ENCODE results near the gene N4BP3.

The N4BP3 gene

GRCh38 chr5:178103612-178104011 is 9.7 kb upstream of the N4BP3 start:
- DNase-seq (ENCODE audit: low spot score) = no peak

GRCh38 chr5:178104492-178104891 is 8.8 kb upstream of the N4BP3 start:
- no peak for DNase-seq (ENCODE audit: low spot score)

GRCh38 chr5:178106086-178106485 is 7.2 kb upstream of the N4BP3 start:
- no peak for DNase-seq (ENCODE audit: low spot score)

- no peak for DNase-seq (ENCODE audit: low spot score)
Measured at GRCh38 chr5:178106556-178107239, 6.6 kb upstream of the N4BP3 start.

DNA sequence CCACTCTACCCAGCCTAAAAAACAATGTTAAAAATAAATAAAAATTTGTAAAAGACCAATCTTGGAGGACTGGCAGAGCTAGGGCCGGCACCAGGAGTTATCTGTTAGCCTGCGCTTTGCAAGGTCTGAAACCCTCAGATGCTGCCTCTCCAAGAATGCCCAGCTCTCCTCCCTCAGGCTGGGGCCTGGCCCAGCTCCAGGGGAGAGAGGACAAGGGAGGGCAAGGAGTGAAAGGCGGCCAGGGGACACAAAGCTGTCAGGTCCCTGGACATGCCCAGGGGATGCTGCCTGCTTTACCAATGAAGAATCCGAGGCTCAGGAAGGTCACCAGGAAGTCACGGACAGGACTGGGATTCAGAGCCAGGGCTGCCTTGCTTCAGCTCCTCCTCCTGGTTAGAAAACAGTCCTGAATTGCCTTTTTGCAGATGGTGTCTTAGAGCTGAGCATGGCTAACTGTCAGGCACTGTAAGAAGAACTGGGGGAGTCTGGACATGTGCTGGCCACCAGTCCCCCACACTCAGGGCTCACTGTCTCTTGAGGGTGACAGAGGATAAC is 5.5 kb upstream of the N4BP3 start:
- DNase-seq (ENCODE audit: low spot score) = no peak

DNA sequence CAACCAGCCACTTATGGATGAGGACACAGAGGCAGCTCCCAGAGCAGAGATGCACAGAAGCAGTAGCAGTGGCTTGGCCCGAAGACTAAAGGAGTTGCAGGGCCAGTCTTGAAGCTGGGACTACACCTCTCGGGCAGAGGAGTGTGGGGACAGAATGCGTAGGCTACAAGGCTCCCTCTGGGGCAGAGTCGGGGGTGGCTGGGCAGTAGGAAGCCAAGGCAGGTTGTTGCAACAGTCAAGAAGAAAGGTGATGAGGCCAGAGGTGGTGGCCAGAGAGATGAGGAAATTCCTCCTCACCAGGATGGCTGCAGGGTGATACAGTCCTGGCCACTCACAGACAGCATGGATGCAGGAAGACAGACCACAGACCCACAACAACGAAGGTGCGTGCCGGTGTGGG is 4.9 kb upstream of the N4BP3 start:
- no peak for DNase-seq (ENCODE audit: low spot score)

- DNase-seq (ENCODE audit: low spot score) = no peak
Measured at GRCh38 chr5:178108966-178109365, 4.4 kb upstream of the N4BP3 start.

- no peak for DNase-seq (ENCODE audit: low spot score)
Measured at GRCh38 chr5:178110511-178110910, 2.8 kb upstream of the N4BP3 start.

- DNase-seq (ENCODE audit: low spot score) = no peak
Measured at GRCh38 chr5:178111925-178112324, 1.4 kb upstream of the N4BP3 start.

DNA sequence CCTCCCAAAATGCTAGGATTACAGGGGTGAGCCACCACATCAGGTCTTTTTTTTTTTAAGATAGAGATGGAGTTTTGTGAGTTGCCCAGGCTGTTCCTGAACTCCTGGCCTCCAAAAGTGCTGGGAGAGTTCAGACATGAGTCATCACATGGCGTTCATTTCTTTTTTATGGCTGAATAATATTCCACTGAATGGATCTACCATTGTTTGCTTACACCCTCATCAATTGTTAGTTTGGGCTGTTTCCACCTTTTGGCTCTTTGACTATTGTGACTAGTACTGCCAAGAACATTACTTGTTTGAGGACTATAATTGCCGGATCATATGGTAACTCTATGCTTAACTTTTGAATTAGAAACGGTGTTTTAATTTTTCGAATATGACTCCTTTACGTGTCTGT is 787 bp upstream of the N4BP3 start:
- no peak for DNase-seq (ENCODE audit: low spot score)

- DNase-seq (ENCODE audit: low spot score) = no peak
Measured at GRCh38 chr5:178113841-178114324, 551 bp downstream of the N4BP3 start.

DNA sequence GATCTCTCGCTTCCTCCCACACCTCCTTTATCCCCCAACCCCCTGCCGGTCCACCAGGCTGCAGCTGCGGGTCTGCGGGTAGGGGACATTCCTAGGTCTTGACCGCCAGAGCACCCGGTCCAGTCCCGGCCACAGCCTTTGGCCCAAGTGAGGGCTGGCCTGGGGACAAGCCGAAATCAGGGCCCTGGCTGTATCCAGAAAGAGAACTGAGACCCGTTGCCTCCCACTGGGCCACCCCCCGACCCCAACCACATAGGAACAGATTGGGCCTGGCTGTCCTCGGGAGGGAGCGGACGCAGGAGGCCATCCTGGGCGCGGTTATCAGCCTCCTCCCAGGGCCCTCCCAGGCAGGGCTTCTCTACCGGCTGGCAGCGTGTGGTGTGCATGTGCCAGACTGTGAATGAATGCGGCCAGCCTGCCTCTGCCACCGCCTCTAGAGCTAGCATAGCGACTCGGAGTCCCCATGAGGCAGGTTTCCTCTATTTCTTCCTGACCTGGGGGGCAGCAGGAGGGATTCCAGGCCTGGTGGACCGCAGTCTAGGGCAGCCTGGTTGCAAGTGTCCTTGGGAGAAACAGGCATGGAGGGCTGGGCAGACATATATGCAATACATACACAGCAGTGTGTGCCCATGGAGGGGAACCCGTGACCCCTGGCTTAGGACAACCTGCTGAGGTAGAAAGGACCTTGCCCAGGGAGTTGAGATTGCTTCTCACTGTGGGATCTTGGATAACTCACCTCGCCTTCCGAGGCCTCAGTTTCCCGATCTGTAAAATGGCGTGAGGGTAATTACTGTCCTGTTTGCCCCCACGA is 1.2 kb downstream of the N4BP3 start:
- DNase-seq (ENCODE audit: low spot score) = no peak

DNA sequence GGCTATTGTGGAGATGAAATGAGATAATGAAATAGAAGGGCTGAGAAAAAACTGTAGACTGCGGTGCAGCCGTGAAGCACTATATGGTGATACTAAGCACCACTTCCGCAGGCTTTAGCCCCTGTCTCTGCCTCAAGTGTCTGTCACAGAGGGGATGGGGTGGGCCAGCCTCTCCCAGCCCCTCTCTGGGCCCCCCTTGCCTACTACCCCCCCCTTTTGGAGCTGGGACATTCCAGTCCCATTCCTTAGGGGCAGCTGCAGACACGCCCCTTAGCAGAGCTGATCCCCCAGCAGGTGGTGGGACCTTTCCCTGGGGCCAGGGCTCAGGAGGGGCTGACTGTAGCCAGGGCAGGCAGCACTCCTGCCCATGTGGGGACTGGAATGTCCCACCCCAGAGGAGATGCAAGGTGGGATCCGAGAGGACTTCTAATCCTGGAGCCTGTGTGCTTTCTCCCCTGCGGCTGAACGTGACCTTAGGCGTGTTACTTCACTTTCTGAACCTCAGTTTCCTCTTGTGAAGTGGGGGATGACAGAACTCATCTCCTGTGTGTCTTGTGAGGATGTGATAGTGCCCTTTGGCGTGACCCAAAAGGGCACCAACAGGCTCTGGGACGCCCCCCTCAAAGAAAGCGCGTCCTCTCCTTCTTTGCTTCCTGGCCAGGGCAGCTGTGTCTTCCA is 1.9 kb downstream of the N4BP3 start:
- DNase-seq (ENCODE audit: low spot score) = no peak

GRCh38 chr5:178115814-178116142 is 2.4 kb downstream of the N4BP3 start:
- DNase-seq (ENCODE audit: low spot score) = no peak

DNA sequence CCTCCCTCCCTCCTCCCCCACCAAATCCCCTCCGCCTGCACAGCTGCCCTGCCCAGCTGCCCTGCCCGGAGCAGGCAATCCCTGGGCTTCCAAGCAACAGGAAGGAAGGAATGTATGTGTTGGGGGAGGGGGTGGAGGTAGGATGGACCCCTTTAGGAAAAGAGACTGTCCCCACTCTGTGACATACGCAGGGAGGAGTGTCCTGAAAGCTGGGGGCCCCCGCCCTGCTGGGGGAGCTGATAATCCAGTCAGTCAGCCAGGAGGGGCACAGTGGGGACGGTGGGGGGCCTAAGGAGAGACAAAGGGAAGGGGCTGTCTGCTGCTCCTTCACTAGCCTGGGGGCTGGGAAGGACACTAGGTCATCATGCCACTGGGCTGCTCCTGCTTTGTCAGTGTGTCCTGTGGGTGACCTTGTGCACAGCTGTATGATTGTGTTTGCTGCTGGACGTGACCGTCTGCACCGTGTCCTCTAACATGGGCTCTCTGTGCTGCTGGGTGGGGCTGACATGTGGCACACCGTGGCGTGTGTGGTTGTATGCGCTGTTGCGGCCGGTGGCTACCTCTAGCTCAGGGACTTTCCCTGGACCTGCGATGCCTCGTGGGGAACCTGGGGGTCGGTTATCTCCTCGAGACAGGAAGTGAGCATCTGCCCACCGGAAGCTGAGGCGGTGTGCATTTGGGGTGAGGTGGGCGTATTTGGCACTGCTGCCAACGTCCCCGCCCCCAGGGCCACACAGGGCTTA is 3.0 kb downstream of the N4BP3 start:
- no peak for DNase-seq (ENCODE audit: low spot score)

- DNase-seq (ENCODE audit: low spot score) = no peak
Measured at GRCh38 chr5:178117923-178118701, 4.8 kb downstream of the N4BP3 start.

GRCh38 chr5:178119915-178120606 is 6.7 kb downstream of the N4BP3 start:
- DNase-seq (ENCODE audit: low spot score) = no peak

GRCh38 chr5:178120607-178121357 is 7.5 kb downstream of the N4BP3 start:
- peak; percentile 97 for DNase-seq (ENCODE audit: low spot score)
